Measurements from ENCODE around the gene PRKAR2B.
"Not testable (repeated sequence)": the region's sequence is repeated elsewhere in the genome, so short reads cannot be mapped to it uniquely, and the experiment has no call there.

Gene PRKAR2B

DNA sequence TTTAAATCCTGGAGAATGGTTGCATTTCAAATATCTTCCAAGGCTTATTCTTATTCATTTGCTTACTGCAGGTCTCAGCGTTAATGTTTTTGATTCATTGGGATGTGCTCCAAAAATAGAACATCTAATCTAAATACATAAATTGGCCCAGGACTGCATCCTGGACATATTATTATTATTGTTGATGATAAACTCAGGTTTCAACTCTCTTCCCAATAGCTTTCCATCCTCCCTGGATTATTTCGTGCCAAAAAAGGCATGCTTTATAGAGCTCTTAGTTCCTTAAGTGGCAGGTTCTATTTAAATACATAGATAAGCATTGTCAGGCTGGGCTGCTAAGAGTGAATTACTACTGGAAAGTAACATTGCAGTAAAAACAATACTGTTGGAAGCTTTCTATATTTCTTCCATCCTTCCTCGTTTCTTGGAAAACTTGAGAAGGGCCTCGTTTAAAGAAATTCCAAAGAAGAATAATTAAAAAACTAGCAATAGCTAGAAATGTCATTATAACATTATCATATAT lies 14.7 kb upstream of the PRKAR2B start:
- Histone ChIP-seq H3K4me3 (ENCODE audit: low read length) (no peak overlapping the region), H3K36me3 (ENCODE audit: insufficient read depth, low read depth, low read length) (no peaks in the 10 kb centered on the region), H3K27ac (ENCODE audit: low read length) (no peak overlapping the region), H3K4me1 (ENCODE audit: insufficient read depth, low read length) (no peaks in the 10 kb centered on the region; the same call in 1 of the 2 replicates), H3K27me3 (ENCODE audit: insufficient read depth, low read length) (no peaks in the 10 kb centered on the region), H3K9me3 (ENCODE audit: insufficient read depth, low read depth, low read length) (no peaks in the 10 kb centered on the region), H3K9ac (ENCODE audit: low read depth, low read length) (no peak overlapping the region)

DNA sequence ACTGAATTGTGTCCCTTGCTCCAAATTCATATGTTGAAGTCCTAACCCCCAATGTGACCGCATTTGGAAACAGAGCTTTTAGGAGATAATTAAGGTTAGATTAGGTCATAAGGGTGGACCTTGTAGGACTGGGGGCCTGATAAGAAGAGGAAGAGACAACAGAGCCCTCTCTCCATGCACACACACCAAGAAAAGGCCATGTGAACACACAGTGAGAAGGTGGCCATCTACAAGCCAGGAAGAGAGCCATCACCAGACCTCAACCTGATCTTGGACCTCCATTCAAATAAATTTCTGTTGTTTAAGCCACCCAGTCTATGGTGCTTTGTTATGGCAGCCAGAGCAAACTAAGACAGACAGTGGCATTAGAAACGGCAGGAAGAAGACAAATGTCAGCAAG lies 12.5 kb upstream of the PRKAR2B start:
- Histone ChIP-seq H3K36me3 (ENCODE audit: insufficient read depth, low read depth, low read length) (no peaks in the 10 kb centered on the region), H3K9ac (ENCODE audit: low read depth, low read length) (no peak overlapping the region), H3K27ac (ENCODE audit: low read length) (no peak overlapping the region), H3K4me1 (ENCODE audit: insufficient read depth, low read length) (no peaks in the 10 kb centered on the region), H3K4me3 (ENCODE audit: low read length) (no peak overlapping the region), H3K9me3 (ENCODE audit: insufficient read depth, low read depth, low read length) (peaks cover 5% of the 10 kb centered on the region; the same call in 1 of the 2 replicates), H3K27me3 (ENCODE audit: insufficient read depth, low read length) (no peaks in the 10 kb centered on the region)

DNA sequence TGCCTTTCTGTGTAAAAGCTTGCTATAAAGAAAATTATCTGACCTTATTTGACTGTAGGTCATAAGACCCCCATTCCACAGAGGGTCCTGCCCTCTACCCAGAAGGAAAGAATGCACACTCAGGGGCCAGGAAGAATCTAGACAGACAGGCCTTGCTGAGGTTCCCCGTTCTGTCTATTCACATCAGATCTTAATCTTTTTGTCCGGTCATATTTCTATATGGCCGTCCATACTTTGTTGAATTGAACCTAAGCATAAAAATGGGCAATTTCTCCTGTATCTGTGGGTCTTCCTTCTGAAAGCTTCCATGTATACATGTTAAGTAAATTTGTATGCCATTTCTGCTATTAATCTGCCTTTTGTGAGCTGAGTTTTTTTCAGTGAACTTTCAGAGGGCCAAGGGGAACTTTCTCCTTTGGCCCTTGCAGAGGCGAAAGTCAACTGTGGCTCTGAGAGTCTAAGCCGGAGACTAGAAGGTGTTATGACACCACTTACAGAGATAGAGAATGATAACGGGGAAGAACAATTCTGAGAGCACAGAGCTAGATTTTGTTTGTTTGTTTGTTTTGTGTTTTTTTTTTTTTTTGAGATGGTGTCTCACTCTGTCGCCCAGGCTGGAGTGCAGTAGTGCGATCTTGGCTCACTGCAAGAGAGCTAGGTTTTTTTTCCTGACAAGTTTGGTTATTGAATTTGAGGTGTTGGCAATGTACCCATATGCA lies 11.6 kb upstream of the PRKAR2B start:
- H3K9ac ChIP-seq (ENCODE audit: low read depth, low read length) = no peak overlapping the region
- H3K9me3 ChIP-seq (ENCODE audit: insufficient read depth, low read depth, low read length) = peaks cover 5% of the 10 kb centered on the region; the same call in 1 of the 2 replicates
- no peaks in the 10 kb centered on the region for H3K36me3 ChIP-seq (ENCODE audit: insufficient read depth, low read depth, low read length)
- no peaks in the 10 kb centered on the region for H3K27me3 ChIP-seq (ENCODE audit: insufficient read depth, low read length)
- H3K4me3 ChIP-seq (ENCODE audit: low read length) = no peak overlapping the region
- no peak overlapping the region for H3K27ac ChIP-seq (ENCODE audit: low read length)
- H3K4me1 ChIP-seq (ENCODE audit: insufficient read depth, low read length) = no peaks in the 10 kb centered on the region

DNA sequence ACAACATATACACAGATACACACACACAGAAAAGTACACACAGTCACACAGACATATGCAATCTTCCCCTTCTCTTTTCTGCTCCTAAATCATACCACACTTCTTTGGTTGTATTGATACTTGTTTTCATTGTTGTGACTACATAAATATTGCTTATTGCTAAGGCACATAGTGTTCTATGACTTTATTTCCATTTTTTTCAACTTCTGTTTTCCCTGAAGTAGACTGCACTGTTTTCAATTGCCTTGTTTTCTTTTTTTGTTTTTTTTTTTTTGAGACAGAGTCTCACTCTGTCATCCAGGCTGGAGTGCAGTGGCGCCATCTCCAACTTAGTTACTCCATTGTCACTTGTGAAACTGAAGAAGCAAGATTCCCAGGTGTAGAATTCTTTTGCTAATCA lies 10.0 kb upstream of the PRKAR2B start:
- H3K27ac ChIP-seq (ENCODE audit: low read length) = no peak overlapping the region
- no peaks in the 10 kb centered on the region for H3K36me3 ChIP-seq (ENCODE audit: insufficient read depth, low read depth, low read length)
- peaks cover 5% of the 10 kb centered on the region; the same call in 1 of the 2 replicates for H3K9me3 ChIP-seq (ENCODE audit: insufficient read depth, low read depth, low read length)
- no peak overlapping the region for H3K4me3 ChIP-seq (ENCODE audit: low read length)
- no peaks in the 10 kb centered on the region for H3K4me1 ChIP-seq (ENCODE audit: insufficient read depth, low read length)
- no peaks in the 10 kb centered on the region for H3K27me3 ChIP-seq (ENCODE audit: insufficient read depth, low read length)
- H3K9ac ChIP-seq (ENCODE audit: low read depth, low read length) = no peak overlapping the region

DNA sequence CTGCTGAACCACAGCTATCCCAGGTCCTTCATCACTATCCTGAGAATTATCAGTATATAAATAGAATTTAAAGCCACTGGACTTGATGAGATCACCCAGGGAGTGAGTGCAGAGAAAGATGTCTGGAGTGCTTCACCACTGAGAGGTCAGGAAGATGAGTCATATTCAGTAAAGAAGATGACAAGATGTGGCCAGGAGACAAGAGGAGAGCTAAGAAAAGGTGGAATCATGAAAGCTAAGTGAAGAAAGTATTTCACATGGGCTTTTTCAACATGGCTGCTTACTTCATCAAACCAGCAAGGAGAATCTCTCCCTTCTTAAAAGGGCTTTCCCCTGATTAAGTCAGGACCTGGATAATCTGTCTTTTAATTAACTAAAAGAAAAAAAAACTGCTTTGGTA lies 9.1 kb upstream of the PRKAR2B start:
- peaks cover 5% of the 10 kb centered on the region; the same call in 1 of the 2 replicates for H3K9me3 ChIP-seq (ENCODE audit: insufficient read depth, low read depth, low read length)
- no peaks in the 10 kb centered on the region for H3K4me1 ChIP-seq (ENCODE audit: insufficient read depth, low read length)
- H3K9ac ChIP-seq (ENCODE audit: low read depth, low read length) = no peak overlapping the region
- H3K4me3 ChIP-seq (ENCODE audit: low read length) = no peak overlapping the region
- H3K27me3 ChIP-seq (ENCODE audit: insufficient read depth, low read length) = no peaks in the 10 kb centered on the region
- no peak overlapping the region for H3K27ac ChIP-seq (ENCODE audit: low read length)
- no peaks in the 10 kb centered on the region for H3K36me3 ChIP-seq (ENCODE audit: insufficient read depth, low read depth, low read length)

DNA sequence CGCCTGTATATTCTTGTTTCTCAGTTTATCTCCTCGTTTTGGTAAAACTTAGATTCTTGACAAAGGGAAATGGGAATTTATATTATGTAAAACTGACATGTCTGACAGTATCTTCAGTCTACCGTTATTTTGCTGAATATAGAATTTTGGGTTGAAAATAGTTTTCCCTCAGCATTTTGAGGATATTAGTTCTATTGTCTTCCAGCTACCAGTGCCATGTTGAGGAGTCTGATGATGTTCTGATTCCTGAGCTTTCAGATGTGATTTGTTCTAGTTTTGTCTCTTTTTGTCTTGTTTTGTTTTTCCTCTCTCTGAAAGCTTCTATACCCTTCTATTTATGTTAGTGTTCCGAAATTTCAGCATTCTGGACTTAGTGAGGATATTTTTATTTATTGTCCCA lies 8.0 kb upstream of the PRKAR2B start:
- H3K9me3 ChIP-seq (ENCODE audit: insufficient read depth, low read depth, low read length) = peaks cover 5% of the 10 kb centered on the region; the same call in 1 of the 2 replicates
- no peaks in the 10 kb centered on the region for H3K36me3 ChIP-seq (ENCODE audit: insufficient read depth, low read depth, low read length)
- H3K9ac ChIP-seq (ENCODE audit: low read depth, low read length) = no peak overlapping the region
- no peak overlapping the region for H3K4me3 ChIP-seq (ENCODE audit: low read length)
- H3K27me3 ChIP-seq (ENCODE audit: insufficient read depth, low read length) = no peaks in the 10 kb centered on the region
- no peaks in the 10 kb centered on the region for H3K4me1 ChIP-seq (ENCODE audit: insufficient read depth, low read length)
- no peak overlapping the region for H3K27ac ChIP-seq (ENCODE audit: low read length)

DNA sequence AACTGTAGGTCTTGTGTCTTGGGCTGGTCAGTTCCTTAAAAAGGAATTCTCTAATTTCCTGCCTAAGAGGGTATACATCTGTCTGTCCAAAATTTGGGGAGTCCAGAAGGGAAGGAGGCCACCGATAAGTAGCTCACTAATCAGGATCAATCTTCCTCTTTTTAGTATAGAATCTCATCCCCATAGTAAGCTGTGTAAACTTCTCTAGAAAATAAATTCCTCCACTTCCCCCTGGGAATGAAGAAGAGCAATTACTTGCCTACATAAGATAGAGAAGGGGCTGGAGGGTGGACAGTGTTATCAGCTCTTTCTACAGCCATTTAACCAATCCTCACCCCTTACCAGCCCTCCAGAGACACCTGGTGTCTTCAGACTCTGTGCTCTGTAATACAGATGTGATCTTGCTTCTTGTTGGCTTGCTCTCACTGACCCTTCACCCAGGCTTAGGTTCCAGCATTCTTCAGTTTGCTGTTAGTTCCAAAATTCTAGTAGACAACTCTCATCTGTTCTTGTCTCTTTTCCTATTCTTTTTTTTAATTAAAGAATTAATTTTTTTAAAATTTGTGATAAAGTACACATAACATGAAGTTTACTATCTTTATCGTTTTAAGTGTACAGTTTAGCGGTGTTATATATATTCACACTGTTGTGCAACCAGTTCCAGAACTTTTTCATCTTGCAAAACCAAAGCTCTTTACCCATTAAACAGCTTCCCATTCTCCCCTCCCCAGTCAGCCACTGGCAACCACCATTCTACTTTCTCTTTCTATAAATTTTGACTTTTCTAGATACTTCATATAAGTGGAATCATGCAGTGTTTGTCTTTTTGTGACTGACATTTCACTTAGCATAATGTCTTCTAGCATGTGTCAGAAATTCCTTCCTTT lies 6.5 kb upstream of the PRKAR2B start:
- Histone ChIP-seq H3K27me3 (ENCODE audit: insufficient read depth, low read length) (no peaks in the 10 kb centered on the region), H3K4me1 (ENCODE audit: insufficient read depth, low read length) (no peaks in the 10 kb centered on the region), H3K36me3 (ENCODE audit: insufficient read depth, low read depth, low read length) (no peaks in the 10 kb centered on the region), H3K27ac (ENCODE audit: low read length) (no peak overlapping the region), H3K9me3 (ENCODE audit: insufficient read depth, low read depth, low read length) (peaks cover 5% of the 10 kb centered on the region; the same call in 1 of the 2 replicates), H3K9ac (ENCODE audit: low read depth, low read length) (no peak overlapping the region), H3K4me3 (ENCODE audit: low read length) (no peak overlapping the region)

DNA sequence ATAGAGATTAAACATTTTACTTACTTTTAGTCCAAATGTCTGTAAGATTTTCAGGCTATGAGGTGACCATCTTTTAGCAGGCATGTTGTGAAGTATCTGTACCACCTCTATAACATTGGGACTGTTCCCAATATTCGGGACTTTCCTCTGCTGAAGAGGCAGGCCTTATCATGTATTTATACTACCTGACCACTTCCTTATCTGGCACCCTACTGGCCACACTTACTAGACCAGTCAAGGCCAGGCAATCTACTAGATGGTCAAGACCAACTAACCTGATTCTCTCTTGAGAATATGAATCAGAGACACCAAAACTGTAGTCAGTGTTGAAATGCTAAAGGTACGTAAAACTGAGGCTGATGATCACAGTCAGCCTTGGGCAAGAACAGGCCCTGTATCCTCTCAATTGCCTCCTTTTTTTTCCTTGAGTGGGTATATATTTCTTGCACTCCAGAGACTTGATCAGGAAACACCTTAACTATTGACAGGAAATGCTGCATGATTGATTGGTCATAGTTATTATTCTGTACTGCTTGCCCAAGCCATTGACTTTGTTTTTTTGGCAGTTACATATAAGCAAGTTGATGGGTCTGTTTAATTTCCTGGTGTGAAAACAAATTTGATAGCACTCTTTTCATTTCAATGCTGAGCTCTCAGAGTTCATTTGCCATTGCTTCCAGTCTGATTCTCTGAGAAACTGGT lies 5.2 kb upstream of the PRKAR2B start:
- H3K36me3 ChIP-seq (ENCODE audit: insufficient read depth, low read depth, low read length) = no peaks in the 10 kb centered on the region
- H3K4me1 ChIP-seq (ENCODE audit: insufficient read depth, low read length) = peaks cover 6% of the 10 kb centered on the region; the same call in 1 of the 2 replicates
- H3K9ac ChIP-seq (ENCODE audit: low read depth, low read length) = no peak overlapping the region
- no peak overlapping the region for H3K27ac ChIP-seq (ENCODE audit: low read length)
- no peak overlapping the region for H3K4me3 ChIP-seq (ENCODE audit: low read length)
- peaks cover 5% of the 10 kb centered on the region; the same call in 1 of the 2 replicates for H3K9me3 ChIP-seq (ENCODE audit: insufficient read depth, low read depth, low read length)
- H3K27me3 ChIP-seq (ENCODE audit: insufficient read depth, low read length) = no peaks in the 10 kb centered on the region

DNA sequence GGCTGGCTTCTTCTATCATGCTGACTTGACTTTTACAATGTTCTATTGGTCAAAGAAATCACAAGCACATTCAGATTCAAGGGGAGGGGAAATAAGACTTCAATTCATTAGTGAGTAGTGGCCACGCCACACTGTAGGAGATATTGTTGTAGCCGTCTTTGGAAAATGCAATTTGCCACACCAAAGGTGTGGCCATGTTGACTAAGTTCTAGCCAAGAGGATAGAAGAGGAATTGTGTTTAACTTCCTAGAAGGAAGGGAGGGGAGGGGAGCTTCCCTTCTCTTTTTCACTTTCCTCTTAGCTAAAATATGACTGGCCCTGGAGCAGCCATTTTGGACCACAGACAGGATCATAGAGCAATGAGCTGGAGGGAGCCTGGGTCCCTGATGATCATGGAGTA lies 3.4 kb upstream of the PRKAR2B start:
- Histone ChIP-seq H3K36me3 (ENCODE audit: insufficient read depth, low read depth, low read length) (no peaks in the 10 kb centered on the region), H3K4me1 (ENCODE audit: insufficient read depth, low read length) (peaks cover 6% of the 10 kb centered on the region; the same call in 1 of the 2 replicates), H3K9ac (ENCODE audit: low read depth, low read length) (no peak overlapping the region), H3K9me3 (ENCODE audit: insufficient read depth, low read depth, low read length) (peaks cover 5% of the 10 kb centered on the region; the same call in 1 of the 2 replicates), H3K27me3 (ENCODE audit: insufficient read depth, low read length) (peaks cover 9% of the 10 kb centered on the region), H3K4me3 (ENCODE audit: low read length) (no peak overlapping the region), H3K27ac (ENCODE audit: low read length) (no peak overlapping the region)

DNA sequence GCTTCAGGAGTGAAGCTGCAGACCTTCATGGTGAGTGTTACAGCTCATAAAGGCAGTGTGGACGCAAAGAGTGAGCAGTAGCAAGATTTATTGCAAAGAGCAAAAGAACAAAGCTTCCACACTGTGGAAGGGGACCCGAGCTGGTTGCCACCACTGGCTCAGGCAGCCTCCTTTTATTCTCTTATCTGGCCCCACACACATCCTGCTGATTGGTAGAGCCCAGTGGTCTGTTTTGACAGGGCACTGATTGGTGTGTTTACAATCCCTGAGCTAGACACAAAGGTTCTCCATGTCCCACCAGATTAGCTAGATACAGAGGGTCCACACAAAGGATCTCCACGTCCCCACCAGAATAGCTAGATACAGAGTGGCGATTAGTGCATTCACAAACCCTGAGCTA lies 2.7 kb upstream of the PRKAR2B start:
- H3K36me3 ChIP-seq (ENCODE audit: insufficient read depth, low read depth, low read length); H3K4me1 ChIP-seq (ENCODE audit: insufficient read depth, low read length): not testable (repeated sequence)

DNA sequence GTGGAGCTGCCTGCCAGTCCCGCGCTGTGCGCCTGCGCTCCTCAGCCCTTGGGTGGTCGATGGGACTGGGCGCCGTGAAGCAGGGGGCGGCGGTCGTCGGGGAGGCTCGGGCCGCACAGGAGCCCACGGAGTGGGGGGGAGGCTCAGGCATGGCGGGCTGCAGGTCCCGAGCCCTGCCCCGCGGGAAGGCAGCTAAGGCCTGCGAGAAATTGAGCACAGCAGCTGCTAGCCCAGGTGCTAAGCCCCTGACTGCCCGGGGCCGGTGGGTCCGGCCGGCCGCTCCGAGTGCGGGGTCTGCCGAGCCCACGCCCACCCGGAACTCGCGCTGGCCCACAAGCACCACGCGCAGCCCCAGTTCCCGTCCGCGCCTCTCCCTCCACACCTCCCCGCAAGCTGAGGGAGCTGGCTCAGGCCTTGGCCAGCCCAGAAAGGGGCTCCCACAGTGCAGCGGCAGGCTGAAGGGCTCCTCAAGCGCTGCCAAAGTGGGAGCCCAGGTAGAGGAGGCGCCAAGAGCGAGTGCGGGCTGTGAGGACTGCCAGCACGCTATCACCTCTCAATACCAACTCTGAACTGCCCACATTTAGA lies 2.1 kb upstream of the PRKAR2B start:
- peaks cover 13% of the 10 kb centered on the region for H3K27me3 ChIP-seq (ENCODE audit: insufficient read depth, low read length)
- H3K4me1 ChIP-seq (ENCODE audit: insufficient read depth, low read length); H3K27ac ChIP-seq (ENCODE audit: low read length); H3K4me3 ChIP-seq (ENCODE audit: low read length); H3K9ac ChIP-seq (ENCODE audit: low read depth, low read length); H3K9me3 ChIP-seq (ENCODE audit: insufficient read depth, low read depth, low read length); H3K36me3 ChIP-seq (ENCODE audit: insufficient read depth, low read depth, low read length): not testable (repeated sequence)

More for the DNA sequence above, 2.7 kb upstream of the PRKAR2B start:
- H3K27me3 ChIP-seq (ENCODE audit: insufficient read depth, low read length) = peaks cover 13% of the 10 kb centered on the region
- not testable (repeated sequence) for H3K27ac ChIP-seq (ENCODE audit: low read length); H3K9me3 ChIP-seq (ENCODE audit: insufficient read depth, low read depth, low read length); H3K4me3 ChIP-seq (ENCODE audit: low read length); H3K9ac ChIP-seq (ENCODE audit: low read depth, low read length)

Data from iPS-20b (cell line).